GM12878 (cell line): ENCODE data around the gene MYL12B. TPM values are rescaled to one million over a fixed set of nuclear protein-coding genes. Genes with fewer than 3 reads are reported as not detected.
A peak's percentile ranks its signal among the peaks of the same experiment; 100 is the strongest.

Experiments
- ATAC-seq: fragments of 200-7000 bp; cut with Tn5 transposase; 3 replicates; pipeline ENCODE4 v1.9.1; 2020; ENCODE audit warnings: mild to moderate bottlenecking, moderate library complexity
- BruUV-seq: library from RNA; stranded (reverse); fragments of 400-500 nt; replicated peaks from 2 replicates; lab custom pipeline; 2021; lab: Mats Ljungman, UMichigan
- CTCF ChIA-PET: fragments of 300-600 bp; sonication (Branson Sonifier 250); formaldehyde crosslinking; extraction: SDS; loops from one replicate; lab custom pipeline; 2021; ENCODE audit warnings: inconsistent platforms; lab: Yijun Ruan, JAX
- POLR2A ChIA-PET: fragments of 350-600 bp; formaldehyde crosslinking; extraction: SDS; loops from one replicate; lab custom pipeline; 2021; ENCODE audit warnings: inconsistent platforms; lab: Charles Lee
- RAD21 ChIA-PET: fragments of 300-600 bp; sonication (Branson Sonifier 250); formaldehyde crosslinking; loops from one replicate; lab custom pipeline; 2023; ENCODE audit warnings: antibody characterized with exemption; ENCODE audit not compliant: unreplicated experiment; lab: Charles Lee
- SMC1A ChIA-PET: fragments of 300-600 bp; sonication (Branson Sonifier 250); formaldehyde crosslinking; loops from one replicate; lab custom pipeline; 2023; ENCODE audit not compliant: unreplicated experiment, uncharacterized antibody; lab: Charles Lee
- DNase-seq: peaks from one replicate; pipeline ENCODE4 v3.0.0-alpha.2; 2011; ENCODE audit warnings: low read depth, low spot score
- FAIRE-seq: peaks from 3 replicates; lab custom pipeline; 2011; peaks lifted over from hg19 to GRCh38; lab: Jason Lieb, UNC
- H2AFZ ChIP-seq: 2 replicates; pipeline ENCODE4 v1.6.0; 2011; ENCODE audit warnings: low read depth, low read length, control low read depth; ENCODE audit not compliant: control insufficient read depth
- H3K27ac ChIP-seq: 2 replicates; pipeline ENCODE4 v1.5.1; 2011; ENCODE audit warnings: control low read depth; ENCODE audit not compliant: control insufficient read depth, insufficient read depth
- H3K27me3 ChIP-seq, 2 experiments: replicated peaks in 1 of 2; 2 replicates each; pipeline versions ENCODE4 v1.6.0 to v1.6.1; 2011; ENCODE audit warnings: low read length in 1 of 2; ENCODE audit not compliant: control insufficient read depth in 2 of 2, insufficient read depth in 2 of 2
- H3K36me3 ChIP-seq, 2 experiments: 2 replicates each; pipeline ENCODE4 v1.5.1; 2011; ENCODE audit warnings: low read length in 1 of 2; ENCODE audit not compliant: control insufficient read depth in 2 of 2, insufficient read depth in 2 of 2
- H3K4me1 ChIP-seq: 2 replicates; pipeline ENCODE4 v1.6.1; 2011; ENCODE audit warnings: mild to moderate bottlenecking, low read length, moderate library complexity, mixed read lengths; ENCODE audit not compliant: control insufficient read depth, insufficient read depth
- H3K4me2 ChIP-seq: 2 replicates; pipeline ENCODE4 v1.6.0; 2011; ENCODE audit warnings: control low read depth; ENCODE audit not compliant: control insufficient read depth, insufficient read depth
- H3K4me3 ChIP-seq: fragments of 200-600 bp; sonication (generic); 2 replicates; pipeline ENCODE4 v1.5.1; 2016
- H3K79me2 ChIP-seq: 2 replicates; pipeline ENCODE4 v1.6.0; 2011; ENCODE audit warnings: low read length; ENCODE audit not compliant: control insufficient read depth, insufficient read depth
- H3K9ac ChIP-seq: 2 replicates; pipeline ENCODE4 v1.8.0; 2011; ENCODE audit warnings: low read length, control low read depth, mixed read lengths; ENCODE audit not compliant: control insufficient read depth, insufficient read depth
- H3K9me3 ChIP-seq: replicated peaks from 3 replicates; pipeline ENCODE4 v1.5.1; 2011; ENCODE audit warnings: mild to moderate bottlenecking, low read length; ENCODE audit not compliant: control insufficient read depth, insufficient read depth
- H4K20me1 ChIP-seq: 2 replicates; pipeline ENCODE4 v1.6.0; 2011; ENCODE audit not compliant: control insufficient read depth, insufficient read depth
- CHD1 ChIP-seq: IDR thresholded peaks from 2 replicates; pipeline ENCODE4 v1.6.1; 2012; ENCODE audit warnings: low read depth, low read length, improper control_type of control experiment
- EP300 ChIP-seq, 2 experiments: fragments of 150-350 bp in 1 of 2; IDR thresholded peaks; 2 replicates each; pipeline ENCODE4 v1.6.1; 2011 to 2012; ENCODE audit warnings: low read depth in 2 of 2, low read length in 2 of 2, borderline replicate concordance in 1 of 2, improper control_type of control experiment in 1 of 2, inconsistent platforms in 1 of 2; ENCODE audit not compliant: control insufficient read depth in 1 of 2
- GABPA ChIP-seq: IDR thresholded peaks from 2 replicates; pipeline ENCODE4 v1.6.1; 2014; ENCODE audit warnings: antibody characterized with exemption, low read depth, mild to moderate bottlenecking, inconsistent platforms
- HCFC1 ChIP-seq: fragments of 150-350 bp; IDR thresholded peaks from 2 replicates; pipeline ENCODE4 v1.6.1; 2014; ENCODE audit warnings: low read length
- JUNB ChIP-seq: IDR thresholded peaks from 2 replicates; pipeline ENCODE4 v1.6.1; 2016; ENCODE audit warnings: antibody characterized with exemption, mild to moderate bottlenecking
- NBN ChIP-seq: fragments of 450-650 bp; IDR thresholded peaks from 2 replicates; pipeline ENCODE4 v1.6.1; 2016
- NFYB ChIP-seq: IDR thresholded peaks from 2 replicates; pipeline ENCODE4 v1.6.1; 2011; ENCODE audit warnings: low read depth, mild to moderate bottlenecking, low read length, improper control_type of control experiment, moderate library complexity; ENCODE audit not compliant: insufficient read depth
- NR2F1 ChIP-seq: fragments of 450-650 bp; conservative IDR thresholded peaks from 2 replicates; pipeline ENCODE4 v1.6.1; 2017; ENCODE audit warnings: mild to moderate bottlenecking
- POLR2AphosphoS2 ChIP-seq: IDR thresholded peaks from 2 replicates; pipeline ENCODE4 v1.6.1; 2011; ENCODE audit warnings: low read depth, mild to moderate bottlenecking, low read length, improper control_type of control experiment, moderate library complexity
- POLR2AphosphoS5 ChIP-seq: IDR thresholded peaks from 2 replicates; pipeline ENCODE4 v1.6.1; 2011; ENCODE audit warnings: mild to moderate bottlenecking, low read length, inconsistent platforms
- RAD21 ChIP-seq: IDR thresholded peaks from 2 replicates; pipeline ENCODE4 v1.6.1; 2011; ENCODE audit warnings: mild to moderate bottlenecking, low read depth, low read length, moderate library complexity; ENCODE audit not compliant: insufficient read depth
- RAD51 ChIP-seq: fragments of 450-650 bp; IDR thresholded peaks from 2 replicates; pipeline ENCODE4 v1.6.1; 2016; ENCODE audit warnings: moderate library complexity, mild to moderate bottlenecking, inconsistent platforms
- SMC3 ChIP-seq: IDR thresholded peaks from 2 replicates; pipeline ENCODE4 v1.6.1; 2011; ENCODE audit warnings: low read length, improper control_type of control experiment, borderline replicate concordance
- TAF1 ChIP-seq: IDR thresholded peaks from 2 replicates; pipeline ENCODE4 v1.6.1; 2011; ENCODE audit warnings: mild to moderate bottlenecking, low read depth, low read length, borderline replicate concordance
- WGBS: methylation state at CpG from one replicate; pipeline ENCODE4 v1.1.6; 2016; ENCODE audit warnings: low lambda C conversion rate; ENCODE audit not compliant: insufficient replicate concordance, insufficient coverage; ENCODE audit errors: missing lambda C conversion rate; 5-methylcytosine and 5-hydroxymethylcytosine counted together
- in situ Hi-C: fragments of 300-500 bp; cut with MboI; formaldehyde crosslinking; loops from 9 replicates; pipeline ENCODE4 v1.14.3; 2018; ENCODE audit warnings: mixed read lengths
- intact Hi-C: fragments of 100-400 bp; cut with micrococcal nuclease; formaldehyde crosslinking; loops from one replicate; pipeline ENCODE4 v1.14.2; 2022; ENCODE audit not compliant: unreplicated experiment
- polyA plus RNA-seq, 11 experiments: library from polyadenylated mRNA; depleted of rRNA in 4 of 11; unstranded in 6 of 11; stranded (reverse) in 5 of 11; fragments of >200 nt; fragmentation: Nextera tagmentation in 4 of 11; fragmentation: Illumina TruSeq in 1 of 11; extraction: Ambion mirVana in 4 of 11; extraction: Trizol in 1 of 11; gene quantifications; 1 replicate in 1 of 11; 2 replicates in 10 of 11; pipeline versions ENCODE4 v1.2.1 to v1.2.3, GENCODE V29; 2011 to 2016; ENCODE audit warnings: inconsistent platforms in 2 of 11, missing spikeins in 2 of 11, low read depth in 1 of 11
- total RNA-seq, 4 experiments: library from RNA; depleted of rRNA in 3 of 4; stranded (reverse); fragments of >200 nt in 3 of 4; fragmentation: Illumina TruSeq in 1 of 4; extraction: Trizol in 1 of 4; gene quantifications; 2 replicates each; pipeline versions ENCODE4 v1.2.1 to v1.2.3, GENCODE V29; 2013 to 2021
- TF ChIP-seq, protein P1 (sequence below): IDR thresholded peaks from 2 replicates; pipeline ENCODE4 v1.6.1; 2012; ENCODE audit warnings: low read length, inconsistent platforms
- TF ChIP-seq, protein P2 (sequence below): IDR thresholded peaks from 2 replicates; pipeline ENCODE4 v1.6.1; 2012; ENCODE audit warnings: low read depth, low read length, improper control_type of control experiment
- TF ChIP-seq, protein P3 (sequence below): fragments of 450-650 bp; conservative IDR thresholded peaks from 2 replicates; pipeline ENCODE4 v1.6.1; 2017; ENCODE audit warnings: mild to moderate bottlenecking, moderate library complexity

The MYL12B gene
- total and polyA plus RNA-seq, 10 of the 15 experiments (the other 5 are each of a cell fraction or from before 2014, with no cell fraction given), result 179 to 739 (median 400) TPM

DNA sequence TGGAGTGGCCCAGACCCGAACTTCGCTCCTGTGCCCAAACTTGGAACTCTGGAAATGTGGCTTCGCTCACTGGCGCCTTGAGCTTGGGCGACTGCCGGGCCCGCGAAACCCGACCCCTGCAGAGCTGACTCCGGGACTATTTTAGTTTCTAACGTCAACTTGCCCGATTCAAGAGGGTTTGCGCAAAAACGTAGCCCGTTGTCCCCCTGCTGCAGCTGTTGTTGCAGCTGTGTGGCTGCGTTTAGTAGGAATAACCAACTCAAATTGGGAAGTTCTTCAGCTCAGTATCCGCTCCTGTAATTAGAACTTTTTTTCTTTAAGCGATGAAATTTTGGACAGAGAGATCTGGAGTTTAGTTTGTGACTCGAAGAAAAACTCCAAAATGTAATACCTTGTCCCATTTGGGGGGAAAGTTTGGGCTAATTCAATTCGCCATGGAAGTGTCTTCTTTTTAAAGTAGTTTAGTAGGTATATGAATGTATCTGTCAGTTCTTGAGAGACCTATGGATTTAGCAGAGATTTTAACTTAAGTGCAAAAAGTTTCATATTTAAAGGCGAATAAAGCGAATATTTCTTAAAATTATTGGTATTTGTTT is 13.8 kb upstream of the MYL12B start:
- Histone ChIP-seq H3K9me3 (no peaks in the 10 kb centered on the region; the same call in 1 of the 3 replicates), H2AFZ (no peak overlapping the region), H3K27ac (peak overlapping the region; percentile 95), H3K4me1 (peaks cover 9% of the 10 kb centered on the region; the same call in 1 of the 2 replicates), H3K9ac (peak overlapping the region; percentile 97), H3K4me3 (peak overlapping the region; percentile 91), H4K20me1 (0 out of 2 replicates have a peak, but pooled peaks cover 4% of the 10 kb centered on the region), H3K36me3 (peaks cover 0 to 2% of the 10 kb centered on the region in 2 experiments; a peak in 2 of 4 replicates), H3K4me2 (no peak overlapping the region; the same call in none of the 2 replicates), H3K27me3 (no peaks in the 10 kb centered on the region), H3K79me2 (peaks cover 87% of the 10 kb centered on the region)
- FAIRE-seq, result no peak
- in situ Hi-C loops, result loop anchor here (5.0 kb wide), 2 partner anchors 251 to 311 kb away; no protein-coding TSS in a partner anchor
- BruUV-seq, result no TSS peak
- CTCF ChIA-PET, result interaction anchor here (0.9 to 7.1 kb wide), 11 partner anchors 13 to 314 kb away, joined by 3 to 99 read pairs (median 20); no protein-coding TSS in a partner anchor
- SMC1A ChIA-PET, result interaction anchor here (0.8 to 12.1 kb wide), 15 partner anchors 8 to 478 kb away, joined by 3 to 105 read pairs (median 12); no protein-coding TSS in a partner anchor
- under 1% methylated on average over 22 of the region's 22 CpGs for WGBS
- ATAC-seq, result no peak
- DNase-seq, result no peak
- intact Hi-C loops, result loop anchor here (5.0 to 10.0 kb wide), 4 partner anchors 266 to 676 kb away; partner anchors contain the start of genes METTL4 and NDC80
- POLR2A ChIA-PET, result interaction anchor here (0.6 to 3.2 kb wide), 16 partner anchors 8 to 358 kb away, joined by 3 to 15 read pairs (median 6); partner anchors contain the start of gene MYL12B
- RAD21 ChIA-PET, result interaction anchor here (0.7 to 6.5 kb wide), 18 partner anchors 8 to 418 kb away, joined by 3 to 118 read pairs (median 19); no protein-coding TSS in a partner anchor
- TF ChIP-seq TAF1 (no peak), RAD21 (no peak), CHD1 (0 out of 2 replicates have a peak, but pooled peaks have one; percentile 61), SMC3 (no peak), NR2F1 (no peak), POLR2AphosphoS5 (peak; percentile 66), EP300 (IDR thresholded peaks at IDR 0.05; ENCODE audit: borderline replicate concordance in 1 of 2, control insufficient read depth in 1 of 2, low read depth in 2 of 2, low read length in 2 of 2) (0 out of 4 replicates have a peak, but pooled peaks of 1 of the 2 experiments have one; percentile 5), RAD51 (no peak), JUNB (no peak), HCFC1 (no peak), GABPA (no peak), NFYB (no peak), NBN (no peak), POLR2AphosphoS2 (0 out of 2 replicates have a peak, but pooled peaks have one; percentile 2)
- TF ChIP-seq, protein P1, sequence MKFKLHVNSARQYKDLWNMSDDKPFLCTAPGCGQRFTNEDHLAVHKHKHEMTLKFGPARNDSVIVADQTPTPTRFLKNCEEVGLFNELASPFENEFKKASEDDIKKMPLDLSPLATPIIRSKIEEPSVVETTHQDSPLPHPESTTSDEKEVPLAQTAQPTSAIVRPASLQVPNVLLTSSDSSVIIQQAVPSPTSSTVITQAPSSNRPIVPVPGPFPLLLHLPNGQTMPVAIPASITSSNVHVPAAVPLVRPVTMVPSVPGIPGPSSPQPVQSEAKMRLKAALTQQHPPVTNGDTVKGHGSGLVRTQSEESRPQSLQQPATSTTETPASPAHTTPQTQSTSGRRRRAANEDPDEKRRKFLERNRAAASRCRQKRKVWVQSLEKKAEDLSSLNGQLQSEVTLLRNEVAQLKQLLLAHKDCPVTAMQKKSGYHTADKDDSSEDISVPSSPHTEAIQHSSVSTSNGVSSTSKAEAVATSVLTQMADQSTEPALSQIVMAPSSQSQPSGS, result 0 out of 2 replicates have a peak, but pooled peaks have one; percentile 2
- TF ChIP-seq, protein P2, sequence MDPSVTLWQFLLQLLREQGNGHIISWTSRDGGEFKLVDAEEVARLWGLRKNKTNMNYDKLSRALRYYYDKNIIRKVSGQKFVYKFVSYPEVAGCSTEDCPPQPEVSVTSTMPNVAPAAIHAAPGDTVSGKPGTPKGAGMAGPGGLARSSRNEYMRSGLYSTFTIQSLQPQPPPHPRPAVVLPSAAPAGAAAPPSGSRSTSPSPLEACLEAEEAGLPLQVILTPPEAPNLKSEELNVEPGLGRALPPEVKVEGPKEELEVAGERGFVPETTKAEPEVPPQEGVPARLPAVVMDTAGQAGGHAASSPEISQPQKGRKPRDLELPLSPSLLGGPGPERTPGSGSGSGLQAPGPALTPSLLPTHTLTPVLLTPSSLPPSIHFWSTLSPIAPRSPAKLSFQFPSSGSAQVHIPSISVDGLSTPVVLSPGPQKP, result no peak
- TF ChIP-seq, protein P3, sequence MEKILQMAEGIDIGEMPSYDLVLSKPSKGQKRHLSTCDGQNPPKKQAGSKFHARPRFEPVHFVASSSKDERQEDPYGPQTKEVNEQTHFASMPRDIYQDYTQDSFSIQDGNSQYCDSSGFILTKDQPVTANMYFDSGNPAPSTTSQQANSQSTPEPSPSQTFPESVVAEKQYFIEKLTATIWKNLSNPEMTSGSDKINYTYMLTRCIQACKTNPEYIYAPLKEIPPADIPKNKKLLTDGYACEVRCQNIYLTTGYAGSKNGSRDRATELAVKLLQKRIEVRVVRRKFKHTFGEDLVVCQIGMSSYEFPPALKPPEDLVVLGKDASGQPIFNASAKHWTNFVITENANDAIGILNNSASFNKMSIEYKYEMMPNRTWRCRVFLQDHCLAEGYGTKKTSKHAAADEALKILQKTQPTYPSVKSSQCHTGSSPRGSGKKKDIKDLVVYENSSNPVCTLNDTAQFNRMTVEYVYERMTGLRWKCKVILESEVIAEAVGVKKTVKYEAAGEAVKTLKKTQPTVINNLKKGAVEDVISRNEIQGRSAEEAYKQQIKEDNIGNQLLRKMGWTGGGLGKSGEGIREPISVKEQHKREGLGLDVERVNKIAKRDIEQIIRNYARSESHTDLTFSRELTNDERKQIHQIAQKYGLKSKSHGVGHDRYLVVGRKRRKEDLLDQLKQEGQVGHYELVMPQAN, result no peak
